Mesenchymal stem cell (in vitro differentiated cells and primary cell): ENCODE results near the gene CDH1. TPM values are rescaled to one million over a fixed set of nuclear protein-coding genes. Genes with fewer than 3 reads are reported as not detected.

Experiments
- small RNA-seq: library from polyadenylated mRNA; stranded (forward); fragments of <200 nt; extraction: miRNeasy Mini kit (QIAGEN cat#:217004); gene quantifications from one replicate; pipeline ENCODE3, GENCODE V24; 2013; ENCODE audit warnings: low read depth

CDH1 gene

Small RNAs within 50 kb of the gene (small RNA-seq; reads per million reads assigned to genes)
- gene RNA5SP429 = not detected
